K562 (cell line): Measurements from ENCODE around the gene BAD. TPM values are rescaled to one million over a fixed set of nuclear protein-coding genes. Genes with fewer than 3 reads are reported as not detected.

Source experiments
- ARHGAP35 ChIP-seq: fragments of 450-650 bp; IDR thresholded peaks from 2 replicates; pipeline ENCODE4 v1.6.1; 2018; ENCODE audit not compliant: partially characterized antibody
- ELF4 ChIP-seq: fragments of 450-650 bp; formaldehyde crosslinking; IDR thresholded peaks from 2 replicates; pipeline ENCODE4 v1.4.0; 2022; ENCODE audit warnings: missing genetic modification characterization
- MAFG ChIP-seq: fragments of 450-650 bp; conservative IDR thresholded peaks from 2 replicates; pipeline ENCODE4 v1.6.1; 2016; ENCODE audit warnings: missing genetic modification characterization, missing compliant biosample characterization
- POLR2A ChIP-seq: fragments of 450-650 bp; conservative IDR thresholded peaks from 2 replicates; pipeline ENCODE4 v1.6.1; 2016
- RAD51 ChIP-seq: fragments of 450-650 bp; IDR thresholded peaks from 2 replicates; pipeline ENCODE4 v1.7.1; 2016; ENCODE audit warnings: low read depth, mild to moderate bottlenecking, borderline replicate concordance
- RUNX1 ChIP-seq: sonication (generic); IDR thresholded peaks from 2 replicates; pipeline ENCODE4 v1.6.1; 2016; ENCODE audit warnings: antibody characterized with exemption, low read depth
- SAFB2 ChIP-seq: fragments of 200-400 bp; formaldehyde crosslinking; IDR thresholded peaks from 2 replicates; pipeline ENCODE4 v1.6.1; 2018; ENCODE audit warnings: borderline replicate concordance, low read length, low read depth, moderate library complexity; ENCODE audit not compliant: severe bottlenecking
- SNRNP70 ChIP-seq: fragments of 200-400 bp; formaldehyde crosslinking; optimal IDR thresholded peaks from 2 replicates; pipeline ENCODE3; 2017; ENCODE audit warnings: low read depth, low read length
- TCF7 ChIP-seq: sonication (generic); IDR thresholded peaks from 2 replicates; pipeline ENCODE4 v1.6.1; 2016; ENCODE audit warnings: antibody characterized with exemption, borderline replicate concordance
- ZNF174 ChIP-seq: fragments of 250-450 bp; sonication (Bioruptor Pico); IDR thresholded peaks from 2 replicates; pipeline ENCODE4 v1.4.0; 2020; ENCODE audit warnings: mild to moderate bottlenecking
- ZNF347 ChIP-seq: fragments of 450-650 bp; formaldehyde crosslinking; IDR thresholded peaks from 2 replicates; pipeline ENCODE4 v1.4.0; 2020; ENCODE audit warnings: low read depth, mild to moderate bottlenecking, moderate library complexity
- polyA plus RNA-seq, 8 experiments: library from polyadenylated mRNA; depleted of rRNA in 4 of 8; stranded (reverse) in 5 of 8; unstranded in 3 of 8; fragments of >200 nt; fragmentation: Nextera tagmentation in 2 of 8; fragmentation: Illumina TruSeq in 1 of 8; extraction: Ambion mirVana in 2 of 8; extraction: Trizol in 1 of 8; gene quantifications; 2 replicates each; pipeline versions ENCODE4 v1.2.1 to v1.2.3, GENCODE V29; 2011 to 2014; ENCODE audit warnings: inconsistent platforms in 1 of 8, missing spikeins in 1 of 8
- total RNA-seq, 7 experiments: library from RNA; depleted of rRNA in 6 of 7; stranded (reverse); fragments of >200 nt in 6 of 7; fragmentation: Illumina TruSeq in 2 of 7; extraction: Trizol in 2 of 7; gene quantifications; 2 replicates each; pipeline versions ENCODE4 v1.2.1 to v1.2.3, GENCODE V29; 2011 to 2021; ENCODE audit warnings: low replicate concordance in 1 of 7
- TF ChIP-seq, protein P1 (sequence below): sonication (generic); formaldehyde crosslinking; IDR thresholded peaks from 2 replicates; pipeline ENCODE4 v1.8.1; 2022; ENCODE audit warnings: missing genetic modification reagents
- TF ChIP-seq, protein P2 (sequence below): fragments of 250-450 bp; sonication (Bioruptor Pico); IDR thresholded peaks from 2 replicates; pipeline ENCODE4 v1.4.0; 2020
- TF ChIP-seq, protein P3 (sequence below): fragments of 150-350 bp; IDR thresholded peaks from 2 replicates; pipeline ENCODE4 v1.6.1; 2014; ENCODE audit warnings: low read depth, mild to moderate bottlenecking, low read length, borderline replicate concordance
- TF ChIP-seq, protein P4 (sequence below): sonication (generic); formaldehyde crosslinking; IDR thresholded peaks from 2 replicates; pipeline ENCODE4 v1.9.0; 2022; ENCODE audit warnings: mild to moderate bottlenecking, missing genetic modification reagents
- TF ChIP-seq, protein P5 (sequence below): fragments of 450-650 bp; IDR thresholded peaks from 2 replicates; pipeline ENCODE4 v1.6.1; 2017; ENCODE audit warnings: antibody characterized with exemption, mild to moderate bottlenecking

The BAD gene
- total and polyA plus RNA-seq, 9 of the 15 experiments (the other 6 are each of a cell fraction or from before 2014, with no cell fraction given): 0.61 to 45.6 (median 11.8) TPM

DNA sequence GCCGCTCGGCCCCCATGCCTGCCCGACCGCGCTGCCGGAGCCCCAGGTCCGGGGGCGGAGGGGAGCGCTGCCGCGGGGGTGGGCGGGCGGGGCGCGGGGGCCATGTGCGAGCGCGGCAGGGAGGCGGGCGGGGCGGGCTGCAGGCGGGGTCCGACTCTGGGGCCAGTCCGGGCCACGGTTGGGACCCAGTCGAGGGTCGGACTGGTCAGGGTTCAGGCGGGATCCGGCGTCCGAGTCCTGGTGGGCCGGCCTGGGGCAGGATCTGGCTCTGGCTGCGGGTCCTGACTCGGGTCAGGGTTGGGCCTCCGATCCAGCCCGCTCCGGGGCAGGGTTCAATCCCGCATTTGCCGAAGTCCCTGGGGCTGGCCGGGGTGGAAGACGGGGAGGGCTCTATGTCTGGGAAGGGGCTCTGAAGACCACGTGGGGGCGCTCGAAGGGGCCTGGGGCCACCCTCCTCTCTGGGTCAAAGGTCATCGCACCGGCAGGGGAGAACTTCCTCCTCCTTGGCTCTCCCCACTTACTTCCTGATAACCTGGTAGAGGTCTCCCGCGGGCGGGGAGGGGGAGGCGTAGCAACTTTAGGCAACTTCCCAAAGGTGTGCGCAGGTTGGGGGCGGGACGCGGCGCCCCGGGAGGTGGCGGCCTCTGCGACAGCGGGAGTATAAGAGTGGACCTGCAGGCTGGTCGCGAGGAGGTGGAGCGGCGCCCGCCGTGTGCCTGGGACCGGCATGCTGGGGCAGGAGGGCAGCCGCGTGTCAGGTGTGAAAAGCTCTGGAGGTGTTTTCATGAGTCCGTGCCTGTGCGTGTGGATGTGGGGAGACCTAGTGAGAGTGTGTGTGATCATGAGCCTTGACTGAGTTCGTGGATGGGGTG is 21.5 kb upstream of the BAD start (continued):
- TF ChIP-seq, protein P1, sequence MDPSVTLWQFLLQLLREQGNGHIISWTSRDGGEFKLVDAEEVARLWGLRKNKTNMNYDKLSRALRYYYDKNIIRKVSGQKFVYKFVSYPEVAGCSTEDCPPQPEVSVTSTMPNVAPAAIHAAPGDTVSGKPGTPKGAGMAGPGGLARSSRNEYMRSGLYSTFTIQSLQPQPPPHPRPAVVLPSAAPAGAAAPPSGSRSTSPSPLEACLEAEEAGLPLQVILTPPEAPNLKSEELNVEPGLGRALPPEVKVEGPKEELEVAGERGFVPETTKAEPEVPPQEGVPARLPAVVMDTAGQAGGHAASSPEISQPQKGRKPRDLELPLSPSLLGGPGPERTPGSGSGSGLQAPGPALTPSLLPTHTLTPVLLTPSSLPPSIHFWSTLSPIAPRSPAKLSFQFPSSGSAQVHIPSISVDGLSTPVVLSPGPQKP (CRISPR knock-in tag): no peak
- TF ChIP-seq, protein P2, sequence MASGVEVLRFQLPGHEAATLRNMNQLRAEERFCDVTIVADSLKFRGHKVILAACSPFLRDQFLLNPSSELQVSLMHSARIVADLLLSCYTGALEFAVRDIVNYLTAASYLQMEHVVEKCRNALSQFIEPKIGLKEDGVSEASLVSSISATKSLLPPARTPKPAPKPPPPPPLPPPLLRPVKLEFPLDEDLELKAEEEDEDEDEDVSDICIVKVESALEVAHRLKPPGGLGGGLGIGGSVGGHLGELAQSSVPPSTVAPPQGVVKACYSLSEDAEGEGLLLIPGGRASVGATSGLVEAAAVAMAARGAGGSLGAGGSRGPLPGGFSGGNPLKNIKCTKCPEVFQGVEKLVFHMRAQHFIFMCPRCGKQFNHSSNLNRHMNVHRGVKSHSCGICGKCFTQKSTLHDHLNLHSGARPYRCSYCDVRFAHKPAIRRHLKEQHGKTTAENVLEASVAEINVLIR (CRISPR knock-in tag): no peak
- TF ChIP-seq ELF4 (CRISPR knock-in tag) (no peak), POLR2A (peak; percentile 78), SAFB2 (no peak), ZNF174 (CRISPR knock-in tag) (no peak), RUNX1 (no peak), RAD51 (peak; percentile 33; the same call in 1 of the 2 replicates), TCF7 (no peak), SNRNP70 (no peak), MAFG (tag) (no peak), ARHGAP35 (no peak), ZNF347 (no peak)
- TF ChIP-seq, protein P3, sequence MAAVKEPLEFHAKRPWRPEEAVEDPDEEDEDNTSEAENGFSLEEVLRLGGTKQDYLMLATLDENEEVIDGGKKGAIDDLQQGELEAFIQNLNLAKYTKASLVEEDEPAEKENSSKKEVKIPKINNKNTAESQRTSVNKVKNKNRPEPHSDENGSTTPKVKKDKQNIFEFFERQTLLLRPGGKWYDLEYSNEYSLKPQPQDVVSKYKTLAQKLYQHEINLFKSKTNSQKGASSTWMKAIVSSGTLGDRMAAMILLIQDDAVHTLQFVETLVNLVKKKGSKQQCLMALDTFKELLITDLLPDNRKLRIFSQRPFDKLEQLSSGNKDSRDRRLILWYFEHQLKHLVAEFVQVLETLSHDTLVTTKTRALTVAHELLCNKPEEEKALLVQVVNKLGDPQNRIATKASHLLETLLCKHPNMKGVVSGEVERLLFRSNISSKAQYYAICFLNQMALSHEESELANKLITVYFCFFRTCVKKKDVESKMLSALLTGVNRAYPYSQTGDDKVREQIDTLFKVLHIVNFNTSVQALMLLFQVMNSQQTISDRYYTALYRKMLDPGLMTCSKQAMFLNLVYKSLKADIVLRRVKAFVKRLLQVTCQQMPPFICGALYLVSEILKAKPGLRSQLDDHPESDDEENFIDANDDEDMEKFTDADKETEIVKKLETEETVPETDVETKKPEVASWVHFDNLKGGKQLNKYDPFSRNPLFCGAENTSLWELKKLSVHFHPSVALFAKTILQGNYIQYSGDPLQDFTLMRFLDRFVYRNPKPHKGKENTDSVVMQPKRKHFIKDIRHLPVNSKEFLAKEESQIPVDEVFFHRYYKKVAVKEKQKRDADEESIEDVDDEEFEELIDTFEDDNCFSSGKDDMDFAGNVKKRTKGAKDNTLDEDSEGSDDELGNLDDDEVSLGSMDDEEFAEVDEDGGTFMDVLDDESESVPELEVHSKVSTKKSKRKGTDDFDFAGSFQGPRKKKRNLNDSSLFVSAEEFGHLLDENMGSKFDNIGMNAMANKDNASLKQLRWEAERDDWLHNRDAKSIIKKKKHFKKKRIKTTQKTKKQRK: no peak
- TF ChIP-seq, protein P4, sequence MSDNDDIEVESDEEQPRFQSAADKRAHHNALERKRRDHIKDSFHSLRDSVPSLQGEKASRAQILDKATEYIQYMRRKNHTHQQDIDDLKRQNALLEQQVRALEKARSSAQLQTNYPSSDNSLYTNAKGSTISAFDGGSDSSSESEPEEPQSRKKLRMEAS: peak; percentile 86
- TF ChIP-seq, protein P5, sequence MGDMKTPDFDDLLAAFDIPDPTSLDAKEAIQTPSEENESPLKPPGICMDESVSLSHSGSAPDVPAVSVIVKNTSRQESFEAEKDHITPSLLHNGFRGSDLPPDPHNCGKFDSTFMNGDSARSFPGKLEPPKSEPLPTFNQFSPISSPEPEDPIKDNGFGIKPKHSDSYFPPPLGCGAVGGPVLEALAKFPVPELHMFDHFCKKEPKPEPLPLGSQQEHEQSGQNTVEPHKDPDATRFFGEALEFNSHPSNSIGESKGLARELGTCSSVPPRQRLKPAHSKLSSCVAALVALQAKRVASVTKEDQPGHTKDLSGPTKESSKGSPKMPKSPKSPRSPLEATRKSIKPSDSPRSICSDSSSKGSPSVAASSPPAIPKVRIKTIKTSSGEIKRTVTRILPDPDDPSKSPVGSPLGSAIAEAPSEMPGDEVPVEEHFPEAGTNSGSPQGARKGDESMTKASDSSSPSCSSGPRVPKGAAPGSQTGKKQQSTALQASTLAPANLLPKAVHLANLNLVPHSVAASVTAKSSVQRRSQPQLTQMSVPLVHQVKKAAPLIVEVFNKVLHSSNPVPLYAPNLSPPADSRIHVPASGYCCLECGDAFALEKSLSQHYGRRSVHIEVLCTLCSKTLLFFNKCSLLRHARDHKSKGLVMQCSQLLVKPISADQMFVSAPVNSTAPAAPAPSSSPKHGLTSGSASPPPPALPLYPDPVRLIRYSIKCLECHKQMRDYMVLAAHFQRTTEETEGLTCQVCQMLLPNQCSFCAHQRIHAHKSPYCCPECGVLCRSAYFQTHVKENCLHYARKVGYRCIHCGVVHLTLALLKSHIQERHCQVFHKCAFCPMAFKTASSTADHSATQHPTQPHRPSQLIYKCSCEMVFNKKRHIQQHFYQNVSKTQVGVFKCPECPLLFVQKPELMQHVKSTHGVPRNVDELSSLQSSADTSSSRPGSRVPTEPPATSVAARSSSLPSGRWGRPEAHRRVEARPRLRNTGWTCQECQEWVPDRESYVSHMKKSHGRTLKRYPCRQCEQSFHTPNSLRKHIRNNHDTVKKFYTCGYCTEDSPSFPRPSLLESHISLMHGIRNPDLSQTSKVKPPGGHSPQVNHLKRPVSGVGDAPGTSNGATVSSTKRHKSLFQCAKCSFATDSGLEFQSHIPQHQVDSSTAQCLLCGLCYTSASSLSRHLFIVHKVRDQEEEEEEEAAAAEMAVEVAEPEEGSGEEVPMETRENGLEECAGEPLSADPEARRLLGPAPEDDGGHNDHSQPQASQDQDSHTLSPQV: no peak
